ENCODE results near the gene PPP1R27. TPM values are rescaled to one million over a fixed set of nuclear protein-coding genes. Genes with fewer than 3 reads are reported as not detected.

The PPP1R27 gene
- total RNA-seq, 1 donor from 2014 or later, result 0.17 TPM

DNA sequence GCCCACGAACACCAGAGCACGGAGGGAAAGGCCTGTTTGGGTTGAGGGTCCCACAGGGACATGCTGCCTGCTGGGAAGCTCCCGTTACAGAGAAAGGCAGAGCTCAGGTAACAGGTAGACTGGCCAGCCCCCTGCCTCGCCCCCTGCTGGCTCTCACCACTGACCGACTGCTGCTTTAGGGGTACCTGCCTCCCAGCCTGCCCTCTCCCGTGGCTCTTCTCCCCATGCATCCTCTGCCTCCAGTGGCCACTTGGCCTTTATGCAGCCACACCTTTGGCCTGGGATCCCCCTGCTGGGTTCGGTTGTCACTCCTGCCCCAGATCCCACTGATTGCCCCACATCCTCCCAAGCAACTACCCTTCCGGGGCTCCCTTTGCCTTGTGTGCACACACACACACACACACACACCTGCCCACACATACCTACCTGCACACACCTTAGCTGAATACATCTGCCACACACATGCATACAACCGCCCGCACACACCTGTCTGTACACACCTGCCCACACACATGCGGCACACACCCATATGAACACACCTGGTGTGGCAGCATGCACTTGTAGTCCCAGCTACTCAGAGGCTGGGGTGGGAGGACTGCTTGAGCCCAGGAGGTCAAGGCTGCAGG, 8.9 kb downstream of the PPP1R27 start:
- DNase-seq (ENCODE audit: low read depth), result no peak

DNA sequence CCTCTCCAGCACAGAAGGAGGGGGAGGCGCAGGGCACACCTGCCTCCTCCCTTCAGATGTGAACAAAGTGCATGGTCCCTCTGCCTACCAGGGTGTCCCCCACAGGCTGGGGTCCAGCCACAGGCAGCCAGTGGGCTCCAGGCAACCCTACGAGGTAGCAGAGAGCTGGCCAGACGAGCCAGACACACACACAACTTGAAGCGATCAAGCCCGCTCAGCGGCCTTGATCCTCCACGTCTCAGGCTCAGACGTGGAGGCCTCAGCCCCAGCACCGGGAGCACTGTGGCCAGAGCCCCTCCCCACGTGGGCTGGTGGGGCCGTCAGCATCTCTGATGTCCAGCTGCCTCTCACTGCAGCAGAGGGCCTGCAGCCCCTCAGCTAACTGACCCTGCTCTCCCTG, 10.3 kb downstream of the PPP1R27 start:
- TF ChIP-seq, protein P1, sequence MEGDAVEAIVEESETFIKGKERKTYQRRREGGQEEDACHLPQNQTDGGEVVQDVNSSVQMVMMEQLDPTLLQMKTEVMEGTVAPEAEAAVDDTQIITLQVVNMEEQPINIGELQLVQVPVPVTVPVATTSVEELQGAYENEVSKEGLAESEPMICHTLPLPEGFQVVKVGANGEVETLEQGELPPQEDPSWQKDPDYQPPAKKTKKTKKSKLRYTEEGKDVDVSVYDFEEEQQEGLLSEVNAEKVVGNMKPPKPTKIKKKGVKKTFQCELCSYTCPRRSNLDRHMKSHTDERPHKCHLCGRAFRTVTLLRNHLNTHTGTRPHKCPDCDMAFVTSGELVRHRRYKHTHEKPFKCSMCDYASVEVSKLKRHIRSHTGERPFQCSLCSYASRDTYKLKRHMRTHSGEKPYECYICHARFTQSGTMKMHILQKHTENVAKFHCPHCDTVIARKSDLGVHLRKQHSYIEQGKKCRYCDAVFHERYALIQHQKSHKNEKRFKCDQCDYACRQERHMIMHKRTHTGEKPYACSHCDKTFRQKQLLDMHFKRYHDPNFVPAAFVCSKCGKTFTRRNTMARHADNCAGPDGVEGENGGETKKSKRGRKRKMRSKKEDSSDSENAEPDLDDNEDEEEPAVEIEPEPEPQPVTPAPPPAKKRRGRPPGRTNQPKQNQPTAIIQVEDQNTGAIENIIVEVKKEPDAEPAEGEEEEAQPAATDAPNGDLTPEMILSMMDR (conservative IDR thresholded peaks at IDR 0.05; ENCODE audit: low read depth, low read length), result no peak
- H3K4me3 ChIP-seq (ENCODE audit: low read depth, low read length), result no peak overlapping the region
- DNase-seq (ENCODE audit: low read depth), result no peak

More for the DNA sequence above, 8.9 kb downstream of the PPP1R27 start:
- H3K4me3 ChIP-seq (ENCODE audit: low read depth, low read length), result no peak overlapping the region
- TF ChIP-seq, protein P1 (conservative IDR thresholded peaks at IDR 0.05; ENCODE audit: low read depth, low read length), result no peak

DNA sequence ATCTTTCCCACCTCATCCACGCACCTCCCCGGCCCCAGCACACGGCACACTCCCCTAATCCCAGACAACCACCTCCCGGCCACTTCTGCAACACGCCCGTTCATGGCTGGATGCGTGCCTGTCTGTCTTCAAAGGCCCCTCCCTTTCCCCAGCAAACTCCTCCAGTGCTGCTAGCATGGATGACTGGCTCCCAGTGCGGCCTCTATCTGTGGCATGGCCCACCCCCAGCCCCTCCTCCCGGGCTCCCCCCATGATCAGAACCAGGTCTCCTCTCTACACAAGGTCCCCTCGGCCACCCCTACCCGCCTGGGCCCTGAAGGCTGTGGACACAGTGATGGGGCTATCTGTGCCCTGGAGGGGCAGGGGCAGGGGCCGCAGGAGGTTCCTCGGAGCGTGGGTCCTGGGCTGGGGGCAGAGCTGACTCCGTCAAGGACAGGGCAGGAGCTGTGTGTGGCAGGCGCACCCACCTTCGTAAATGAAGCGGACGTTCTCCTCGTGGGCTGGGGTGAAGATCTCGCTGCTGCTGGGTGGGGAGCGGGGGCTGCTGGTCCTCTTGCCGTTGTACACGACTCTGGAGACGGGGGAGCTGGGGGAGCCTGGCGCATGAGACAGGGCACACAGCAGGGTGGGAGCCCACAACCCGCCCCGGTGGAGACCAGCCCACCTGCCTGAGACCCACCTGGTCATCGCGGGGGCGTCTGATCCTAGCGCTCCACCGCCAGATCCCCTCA, 10.9 kb downstream of the PPP1R27 start:
- no peak overlapping the region for H3K4me3 ChIP-seq (ENCODE audit: low read depth, low read length)
- DNase-seq (ENCODE audit: low read depth), result no peak
- TF ChIP-seq, protein P1 (conservative IDR thresholded peaks at IDR 0.05; ENCODE audit: low read depth, low read length), result no peak

DNA sequence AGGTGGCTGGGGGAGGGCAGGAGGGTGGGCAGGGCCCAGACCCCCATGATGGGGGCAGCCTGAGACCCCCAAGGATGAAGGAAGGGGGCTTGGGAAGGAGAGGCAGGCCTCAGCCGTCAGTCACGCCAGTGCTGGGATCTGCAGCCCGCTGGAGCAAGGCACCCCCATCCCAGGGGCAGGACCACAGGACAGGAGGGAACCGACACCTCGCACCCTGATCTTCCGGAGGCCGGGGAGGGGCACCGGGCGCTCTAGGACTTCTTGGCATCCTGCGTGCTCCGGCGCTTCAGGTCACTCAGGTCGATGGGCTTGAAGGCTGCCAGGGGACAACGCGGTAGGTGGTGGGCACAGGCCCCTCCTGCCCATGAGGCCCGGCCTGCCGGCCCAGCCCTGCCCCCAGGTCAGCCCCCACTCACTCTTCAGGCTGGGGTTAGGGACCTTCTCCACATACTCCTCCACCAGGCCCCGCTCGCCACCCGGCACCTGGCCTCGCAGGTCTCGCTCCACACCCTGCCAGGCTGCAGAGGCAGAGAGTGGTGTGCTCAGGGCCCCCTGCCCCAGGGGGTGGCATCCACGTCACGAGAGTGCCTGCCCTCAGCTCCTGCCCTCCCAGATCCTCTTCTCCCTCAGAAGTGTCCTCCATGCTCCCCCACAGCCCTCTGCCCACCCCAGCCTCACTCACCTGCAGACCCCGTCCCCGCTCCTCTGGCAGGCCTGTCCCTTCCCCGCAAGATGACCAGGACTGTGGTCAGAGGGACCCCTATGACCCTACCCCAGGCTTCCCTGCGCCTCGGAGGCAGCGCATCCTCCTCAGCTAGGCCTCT, 11.6 kb downstream of the PPP1R27 start:
- TF ChIP-seq, protein P1 (conservative IDR thresholded peaks at IDR 0.05; ENCODE audit: low read depth, low read length), result no peak
- H3K4me3 ChIP-seq (ENCODE audit: low read depth, low read length), result no peak overlapping the region
- DNase-seq (ENCODE audit: low read depth), result no peak

DNA sequence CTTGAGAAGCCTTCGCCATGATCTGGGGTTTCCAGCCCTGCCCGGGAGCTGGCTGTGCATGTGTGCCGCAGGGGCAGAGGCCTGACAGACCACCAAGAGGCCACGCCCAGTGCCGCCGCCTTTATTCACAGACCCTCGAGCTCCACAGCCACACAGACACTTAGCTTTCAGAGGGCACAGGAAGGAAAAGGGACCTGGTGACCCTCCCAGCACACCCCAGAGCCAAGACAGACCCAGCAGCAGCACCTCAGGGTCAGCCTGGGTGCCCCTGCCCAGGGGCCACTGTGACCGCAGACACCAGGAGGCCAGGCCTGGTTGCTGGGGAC, 12.6 kb downstream of the PPP1R27 start:
- TF ChIP-seq, protein P1 (conservative IDR thresholded peaks at IDR 0.05; ENCODE audit: low read depth, low read length), result no peak
- DNase-seq (ENCODE audit: low read depth), result no peak

DNA sequence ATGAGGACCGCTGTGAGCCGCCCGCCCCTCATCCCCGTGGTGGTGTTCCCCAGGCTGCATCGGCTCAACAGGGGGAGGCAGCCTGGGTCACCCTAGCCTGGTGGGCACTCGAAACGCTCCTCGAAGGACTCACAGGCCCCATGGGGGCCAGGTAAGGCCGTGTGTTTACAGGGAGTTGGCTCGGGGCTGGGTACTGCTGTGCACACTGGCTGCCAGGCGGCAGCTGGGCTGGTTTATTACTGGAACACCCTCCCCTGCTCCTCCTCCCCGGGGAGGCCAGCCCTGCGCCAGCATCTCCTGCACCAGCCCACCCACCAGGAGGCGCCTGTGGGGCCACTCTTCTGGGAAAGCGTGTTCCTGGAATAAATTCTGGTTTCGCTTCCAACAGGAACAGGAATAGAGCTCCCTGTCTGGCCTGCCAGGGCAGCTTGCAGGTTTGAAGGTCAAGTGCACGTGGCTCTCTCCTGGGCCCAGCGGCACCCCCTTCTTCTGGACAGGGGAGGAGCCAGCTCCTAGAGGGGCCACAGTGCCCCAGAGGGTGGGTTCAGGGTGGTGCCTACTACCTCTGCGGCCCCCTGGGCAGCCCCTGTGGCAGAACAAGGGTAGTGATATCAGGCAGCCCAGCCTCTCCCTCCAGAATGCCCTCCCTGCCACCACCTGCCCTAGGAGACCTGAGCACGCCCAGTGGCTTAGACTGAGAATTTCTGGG, 13.1 kb downstream of the PPP1R27 start:
- no peak for DNase-seq (ENCODE audit: low read depth)
- TF ChIP-seq, protein P1 (conservative IDR thresholded peaks at IDR 0.05; ENCODE audit: low read depth, low read length), result peak; percentile 71
- no peak overlapping the region for H3K4me3 ChIP-seq (ENCODE audit: low read depth, low read length)

More for the DNA sequence above, 12.6 kb downstream of the PPP1R27 start:
- H3K4me3 ChIP-seq (ENCODE audit: low read depth, low read length), result no peak overlapping the region
